IMR-90 (cell line): ENCODE results near the gene GPR65. TPM values are rescaled to one million over a fixed set of nuclear protein-coding genes. Genes with fewer than 3 reads are reported as not detected.

Source experiments
- ATAC-seq: fragments of 200-7000 bp; cut with Tn5 transposase; 2 replicates; pipeline ENCODE4 v1.9.1; 2020; ENCODE audit warnings: low read depth, mild to moderate bottlenecking, moderate library complexity
- BruUV-seq: library from RNA; stranded (reverse); fragments of 400-500 nt; replicated peaks from 2 replicates; lab custom pipeline; 2021; lab: Mats Ljungman, UMichigan
- CTCF ChIA-PET: fragments of 300-600 bp; formaldehyde crosslinking; extraction: SDS; loops from one replicate; lab custom pipeline; 2021; ENCODE audit warnings: antibody characterized with exemption; lab: Yijun Ruan, JAX
- POLR2A ChIA-PET: fragments of 300-600 bp; sonication (Branson Sonifier 250); formaldehyde crosslinking; loops from one replicate; lab custom pipeline; 2022; ENCODE audit warnings: antibody characterized with exemption; ENCODE audit not compliant: unreplicated experiment; lab: Charles Lee
- DNase-seq: peaks from one replicate; pipeline ENCODE4 v3.0.0; 2013
- H2AFZ ChIP-seq: replicated peaks from 2 replicates; pipeline ENCODE3; 2013; ENCODE audit warnings: low read length, mild to moderate bottlenecking; ENCODE audit not compliant: poor library complexity
- H2AK5ac ChIP-seq: 2 replicates; pipeline ENCODE4 v1.6.1; 2013; ENCODE audit warnings: low read depth, low read length, inconsistent platforms
- H2AK9ac ChIP-seq: replicated peaks from 2 replicates; pipeline ENCODE3; 2013; ENCODE audit warnings: mild to moderate bottlenecking, low read depth, low read length, moderate library complexity; ENCODE audit not compliant: poor library complexity
- H2BK120ac ChIP-seq: 2 replicates; pipeline ENCODE4 v1.6.1; 2013; ENCODE audit warnings: low read depth, low read length, inconsistent platforms
- H2BK15ac ChIP-seq: 3 replicates; pipeline ENCODE4 v1.6.1; 2013; ENCODE audit warnings: low read depth, low read length, inconsistent platforms
- H2BK20ac ChIP-seq: 2 replicates; pipeline ENCODE4 v1.6.1; 2013; ENCODE audit warnings: low read depth, mild to moderate bottlenecking, inconsistent platforms, low read length, moderate library complexity
- H2BK5ac ChIP-seq: 2 replicates; pipeline ENCODE4 v1.6.1; 2013; ENCODE audit warnings: mild to moderate bottlenecking, low read depth, low read length, inconsistent platforms; ENCODE audit not compliant: poor library complexity, severe bottlenecking
- H3K14ac ChIP-seq: replicated peaks from 2 replicates; pipeline ENCODE4 v1.6.1; 2013; ENCODE audit warnings: low read depth, low read length, inconsistent platforms
- H3K18ac ChIP-seq: 2 replicates; pipeline ENCODE4 v1.6.1; 2013; ENCODE audit warnings: low read depth, low read length, control low read depth
- H3K23ac ChIP-seq: 2 replicates; pipeline ENCODE4 v1.6.1; 2013; ENCODE audit warnings: low read depth, low read length, inconsistent platforms
- H3K27ac ChIP-seq: 2 replicates; pipeline ENCODE4 v1.5.1; 2013; ENCODE audit warnings: mild to moderate bottlenecking, control low read depth, low read length; ENCODE audit not compliant: insufficient read depth
- H3K27me3 ChIP-seq: 2 replicates; pipeline ENCODE4 v1.6.1; 2013; ENCODE audit warnings: low read length; ENCODE audit not compliant: control insufficient read depth, insufficient read depth
- H3K36me3 ChIP-seq: 2 replicates; pipeline ENCODE4 v1.6.1; 2013; ENCODE audit warnings: low read length, mixed read lengths; ENCODE audit not compliant: control insufficient read depth, insufficient read depth
- H3K4ac ChIP-seq: 2 replicates; pipeline ENCODE4 v1.6.1; 2013; ENCODE audit warnings: low read depth, low read length, inconsistent platforms
- H3K4me1 ChIP-seq: 2 replicates; pipeline ENCODE4 v1.6.1; 2013; ENCODE audit warnings: low read length, mixed read lengths; ENCODE audit not compliant: control insufficient read depth, insufficient read depth
- H3K4me2 ChIP-seq: 2 replicates; pipeline ENCODE4 v1.6.1; 2013; ENCODE audit warnings: low read depth, mild to moderate bottlenecking, control low read depth, low read length, moderate library complexity
- H3K4me3 ChIP-seq: 2 replicates; pipeline ENCODE4 v1.5.1; 2013; ENCODE audit warnings: low read depth, mild to moderate bottlenecking, control low read depth, low read length, moderate library complexity; ENCODE audit not compliant: insufficient read depth
- H3K56ac ChIP-seq: 2 replicates; pipeline ENCODE4 v1.6.1; 2013; ENCODE audit warnings: low read length, inconsistent platforms; ENCODE audit not compliant: insufficient read depth; ENCODE audit errors: extremely low read depth
- H3K79me1 ChIP-seq, 2 experiments: 2 replicates each; pipeline ENCODE4 v1.6.1; 2013; ENCODE audit warnings: low read length in 2 of 2, inconsistent platforms in 1 of 2, low read depth in 1 of 2
- H3K9ac ChIP-seq: 2 replicates; pipeline ENCODE4 v1.6.1; 2013; ENCODE audit warnings: low read depth, low read length, control low read depth
- H3K9me1 ChIP-seq: 2 replicates; pipeline ENCODE4 v1.6.1; 2013; ENCODE audit warnings: low read length, inconsistent platforms; ENCODE audit not compliant: insufficient read depth
- H3K9me3 ChIP-seq: 2 replicates; pipeline ENCODE4 v1.6.1; 2013; ENCODE audit warnings: low read length; ENCODE audit not compliant: control insufficient read depth, insufficient read depth
- H4K20me1 ChIP-seq: 2 replicates; pipeline ENCODE4 v1.6.1; 2013; ENCODE audit warnings: low read length, inconsistent platforms; ENCODE audit not compliant: insufficient read depth
- H4K5ac ChIP-seq: 2 replicates; pipeline ENCODE4 v1.6.1; 2013; ENCODE audit warnings: mild to moderate bottlenecking, low read depth, low read length, control low read depth
- H4K8ac ChIP-seq, 2 experiments: 2 replicates each; pipeline ENCODE4 v1.6.1; 2013; ENCODE audit warnings: low read depth in 2 of 2, low read length in 2 of 2, control low read depth in 1 of 2, inconsistent platforms in 1 of 2
- H4K91ac ChIP-seq: 2 replicates; pipeline ENCODE4 v1.6.1; 2013; ENCODE audit warnings: low read depth, low read length, inconsistent platforms; ENCODE audit not compliant: insufficient read depth
- CEBPB ChIP-seq: IDR thresholded peaks from 2 replicates; pipeline ENCODE4 v1.6.1; 2012; ENCODE audit warnings: low read depth, low read length, improper control_type of control experiment
- CHD1 ChIP-seq: IDR thresholded peaks from 2 replicates; pipeline ENCODE4 v1.6.1; 2012; ENCODE audit warnings: low read depth, low read length, improper control_type of control experiment
- FOS ChIP-seq: fragments of 150-350 bp; IDR thresholded peaks from 2 replicates; pipeline ENCODE4 v1.6.1; 2016; ENCODE audit warnings: low read depth, low read length
- MAFK ChIP-seq: IDR thresholded peaks from 2 replicates; pipeline ENCODE4 v1.6.1; 2012; ENCODE audit warnings: low read depth, low read length, improper control_type of control experiment
- MXI1 ChIP-seq: IDR thresholded peaks from 2 replicates; pipeline ENCODE4 v1.6.1; 2012; ENCODE audit warnings: low read depth, mild to moderate bottlenecking, low read length, moderate library complexity, borderline replicate concordance
- NFE2L2 ChIP-seq: fragments of 150-350 bp; IDR thresholded peaks from 2 replicates; pipeline ENCODE4 v1.6.1; 2016; ENCODE audit warnings: low read depth, mild to moderate bottlenecking, low read length
- RAD21 ChIP-seq: IDR thresholded peaks from 2 replicates; pipeline ENCODE4 v1.6.1; 2012; ENCODE audit warnings: low read length, improper control_type of control experiment
- RCOR1 ChIP-seq: IDR thresholded peaks from 2 replicates; pipeline ENCODE4 v1.6.1; 2012; ENCODE audit warnings: mild to moderate bottlenecking, low read length, improper control_type of control experiment; ENCODE audit not compliant: insufficient replicate concordance
- RFX5 ChIP-seq: IDR thresholded peaks from 2 replicates; pipeline ENCODE4 v1.8.0; 2012; ENCODE audit warnings: low read depth, mild to moderate bottlenecking, low read length, moderate library complexity
- WGBS, 2 experiments: methylation state at CpG; one replicate each; pipeline versions ENCODE4 v1.1.5 to v1.1.7; 2013; ENCODE audit warnings: missing lambda C conversion rate in 2 of 2; ENCODE audit not compliant: insufficient read length in 1 of 2; ENCODE audit errors: extremely low coverage in 2 of 2; 5-methylcytosine and 5-hydroxymethylcytosine counted together
- dilution Hi-C: fragments of 300-500 bp; cut with HindIII; formaldehyde crosslinking; loops from one replicate; pipeline ENCODE4 v1.14.3; 2018; ENCODE audit warnings: low sequenced_read_pairs; ENCODE audit not compliant: unreplicated experiment
- in situ Hi-C: fragments of 300-500 bp; cut with MboI; formaldehyde crosslinking; loops from 3 replicates; pipeline ENCODE4 v1.14.3; 2019; ENCODE audit warnings: low sequenced_read_pairs, inconsistent platforms, mixed read lengths
- intact Hi-C: fragments of 100-400 bp; cut with micrococcal nuclease; formaldehyde crosslinking; loops from 2 replicates; pipeline ENCODE4 v1.10.0; 2022
- polyA plus RNA-seq, 3 experiments: library from polyadenylated mRNA; depleted of rRNA; stranded (reverse); fragments of >200 nt; gene quantifications; 2 replicates each; pipeline ENCODE4 v1.2.3, GENCODE V29; 2012; ENCODE audit warnings: low replicate concordance in 1 of 3
- total RNA-seq: library from RNA; depleted of rRNA; stranded (reverse); fragments of >200 nt; gene quantifications from 2 replicates; pipeline ENCODE4 v1.2.3, GENCODE V29; 2012
- TF ChIP-seq, protein P1 (sequence below): fragments of 150-350 bp; IDR thresholded peaks from 2 replicates; pipeline ENCODE4 v1.6.1; 2016; ENCODE audit warnings: low read depth, mild to moderate bottlenecking, low read length, moderate library complexity, borderline replicate concordance

GPR65 gene
- total and polyA plus RNA-seq, 2 of the 4 experiments (the other 2 are of a cell fraction) = 0.05 to 0.18 TPM

DNA sequence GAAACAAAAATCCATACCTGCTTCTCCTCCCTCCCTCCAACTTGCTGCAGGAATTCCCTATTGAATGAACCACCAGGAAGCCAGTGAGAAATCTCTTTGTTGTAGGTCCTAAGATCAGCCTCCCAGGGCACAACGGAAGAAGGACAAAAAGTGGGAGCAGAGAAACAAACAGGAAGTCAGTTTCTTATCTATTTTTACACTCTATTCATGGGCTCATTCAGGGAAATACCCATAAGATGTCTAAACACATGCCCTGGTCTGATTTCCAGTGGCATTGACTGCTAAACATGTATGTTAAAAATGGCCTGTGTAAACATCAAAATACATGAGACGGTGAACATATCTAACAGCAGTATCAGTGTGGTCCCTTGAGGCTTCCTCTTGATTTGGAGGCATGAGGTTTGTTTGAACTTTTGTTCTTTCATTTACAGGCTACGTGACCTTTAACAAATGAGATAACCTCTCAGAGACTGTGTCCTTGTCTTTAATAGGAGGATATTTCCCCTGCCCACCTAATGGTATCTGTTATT lies 18.8 kb downstream of the GPR65 start:
- Histone ChIP-seq H3K4me2 (no peak overlapping the region), H3K9me1 (no peaks in the 10 kb centered on the region), H2BK15ac (no peak overlapping the region), H4K8ac (no peak overlapping the region), H3K79me1 (no peaks in the 10 kb centered on the region), H3K27me3 (no peaks in the 10 kb centered on the region), H3K56ac (no peak overlapping the region), H2AK5ac (no peak overlapping the region), H4K91ac (no peak overlapping the region), H3K4ac (no peak overlapping the region), H2BK20ac (no peak overlapping the region), H3K9ac (no peak overlapping the region), H3K9me3 (no peaks in the 10 kb centered on the region), H3K4me3 (no peak overlapping the region), H3K18ac (no peak overlapping the region), H4K20me1 (no peaks in the 10 kb centered on the region), H3K36me3 (no peaks in the 10 kb centered on the region), H3K14ac (no peak overlapping the region), H3K4me1 (no peaks in the 10 kb centered on the region), H3K27ac (no peak overlapping the region), H4K5ac (no peak overlapping the region), H3K23ac (no peak overlapping the region), H2BK120ac (no peak overlapping the region), H2BK5ac (no peak overlapping the region), H2AK9ac (no peak overlapping the region), H2AFZ (no peak overlapping the region)
- DNase-seq (no peak), ATAC-seq (no peak)
- no TSS peak for BruUV-seq
- in situ Hi-C loops = no loop called here
- intact Hi-C loops = no loop called here
- ChIA-PET CTCF (no interaction called here), POLR2A (no interaction called here)
- dilution Hi-C loops = no loop called here
- TF ChIP-seq, protein P1, sequence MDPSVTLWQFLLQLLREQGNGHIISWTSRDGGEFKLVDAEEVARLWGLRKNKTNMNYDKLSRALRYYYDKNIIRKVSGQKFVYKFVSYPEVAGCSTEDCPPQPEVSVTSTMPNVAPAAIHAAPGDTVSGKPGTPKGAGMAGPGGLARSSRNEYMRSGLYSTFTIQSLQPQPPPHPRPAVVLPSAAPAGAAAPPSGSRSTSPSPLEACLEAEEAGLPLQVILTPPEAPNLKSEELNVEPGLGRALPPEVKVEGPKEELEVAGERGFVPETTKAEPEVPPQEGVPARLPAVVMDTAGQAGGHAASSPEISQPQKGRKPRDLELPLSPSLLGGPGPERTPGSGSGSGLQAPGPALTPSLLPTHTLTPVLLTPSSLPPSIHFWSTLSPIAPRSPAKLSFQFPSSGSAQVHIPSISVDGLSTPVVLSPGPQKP = no peak
- TF ChIP-seq RCOR1 (no peak), MXI1 (no peak), RFX5 (no peak), RAD21 (no peak), MAFK (no peak), CEBPB (no peak), CHD1 (no peak), FOS (no peak), NFE2L2 (no peak)
- WGBS, 2 experiments = no CpG with 5 or more reads among the region's 3 CpGs
